Mammary epithelial cell (primary cell): ENCODE measurements around the gene ELMOD3.

ENCODE experiments used
- CTCF ChIP-seq, 2 donors: IDR thresholded peaks in 1 of 2; conservative IDR thresholded peaks in 1 of 2; 2 replicates each; pipeline ENCODE4 v1.5.1; 2011 to 2012; ENCODE audit warnings: inconsistent platforms in 2 of 2, low read length in 2 of 2, mild to moderate bottlenecking in 2 of 2, control low read depth in 1 of 2, low read depth in 1 of 2; ENCODE audit not compliant: insufficient read depth in 1 of 2; ENCODE audit errors: extremely low read depth in 1 of 2
- EZH2 ChIP-seq: IDR thresholded peaks from 2 replicates; pipeline ENCODE4 v1.6.1; 2012; ENCODE audit warnings: low read length, inconsistent platforms, borderline replicate concordance

GRCh38 chr2:85355521-85355920, 952 bp downstream of the ELMOD3 start:
- TF ChIP-seq CTCF (conservative IDR thresholded peaks at IDR 0.05 in 1 of 2, IDR thresholded peaks at IDR 0.05 in 1 of 2; ENCODE audit: extremely low read depth in 1 of 2, insufficient read depth in 1 of 2, low read depth in 1 of 2, low read length in 2 of 2) (no peak), EZH2 (no peak)
